OCI-LY1 (cell line): ENCODE results near the gene TMPRSS5.

Experiments
- H2AFZ ChIP-seq: fragments of 200-600 bp; sonication (generic), shearing (Covaris generic); 2 replicates; pipeline ENCODE4 v1.6.0; 2014; ENCODE audit warnings: antibody characterized with exemption, mild to moderate bottlenecking, low read length
- H3F3A ChIP-seq: fragments of 200-600 bp; sonication (generic), shearing (Covaris generic); 2 replicates; pipeline ENCODE4 v1.6.0; 2014; ENCODE audit warnings: mild to moderate bottlenecking, antibody characterized with exemption, low read length, moderate library complexity; ENCODE audit not compliant: insufficient read depth
- H3K27ac ChIP-seq: fragments of 200-600 bp; sonication (generic); 2 replicates; pipeline ENCODE4 v1.5.1; 2014; ENCODE audit warnings: low read length, mixed run types, mild to moderate bottlenecking, low read depth; ENCODE audit not compliant: poor library complexity, severe bottlenecking
- H3K27me3 ChIP-seq: fragments of 200-600 bp; sonication (generic); 2 replicates; pipeline ENCODE4 v1.6.0; 2014; ENCODE audit warnings: antibody characterized with exemption, mild to moderate bottlenecking, low read length, moderate library complexity; ENCODE audit not compliant: insufficient read depth
- H3K36me3 ChIP-seq: fragments of 200-600 bp; sonication (generic); 2 replicates; pipeline ENCODE4 v1.6.1; 2014; ENCODE audit warnings: mild to moderate bottlenecking, antibody characterized with exemption, low read length, moderate library complexity, mixed read lengths; ENCODE audit not compliant: insufficient read depth
- H3K4me1 ChIP-seq: fragments of 200-600 bp; sonication (generic); 2 replicates; pipeline ENCODE4 v1.5.1; 2014; ENCODE audit warnings: mild to moderate bottlenecking, low read length, moderate library complexity; ENCODE audit not compliant: insufficient read depth, severe bottlenecking
- H3K4me2 ChIP-seq: fragments of 200-600 bp; sonication (generic), shearing (Covaris generic); 2 replicates; pipeline ENCODE4 v1.6.1; 2014; ENCODE audit warnings: low read length
- H3K4me3 ChIP-seq: fragments of 200-600 bp; sonication (generic); 2 replicates; pipeline ENCODE4 v1.5.1; 2014; ENCODE audit warnings: low read length, low read depth, mild to moderate bottlenecking, mixed read lengths; ENCODE audit not compliant: poor library complexity, severe bottlenecking
- H3K79me2 ChIP-seq: fragments of 200-600 bp; shearing (Covaris generic); 2 replicates; pipeline ENCODE4 v1.6.1; 2016; ENCODE audit warnings: mixed run types, low read length, mixed read lengths; ENCODE audit not compliant: insufficient read depth
- H3K9ac ChIP-seq: fragments of 200-600 bp; sonication (generic), shearing (Covaris generic); 2 replicates; pipeline ENCODE4 v1.6.1; 2014; ENCODE audit warnings: mild to moderate bottlenecking, low read length, mixed read lengths
- H3K9me2 ChIP-seq: fragments of 200-600 bp; sonication (generic), shearing (Covaris generic); 2 replicates; pipeline ENCODE4 v1.6.1; 2014; ENCODE audit warnings: low read depth, mild to moderate bottlenecking, low read length, mixed read lengths
- H3K9me3 ChIP-seq: fragments of 200-600 bp; shearing (Covaris generic); 2 replicates; pipeline ENCODE4 v1.6.1; 2014; ENCODE audit warnings: low read length, mixed read lengths
- H4K20me1 ChIP-seq: fragments of 200-600 bp; sonication (generic), shearing (Covaris generic); 2 replicates; pipeline ENCODE4 v1.6.0; 2016; ENCODE audit warnings: mild to moderate bottlenecking, low read length; ENCODE audit not compliant: insufficient read depth
- EZH2 ChIP-seq: fragments of 200-600 bp; sonication (generic), shearing (Covaris generic); IDR thresholded peaks from 2 replicates; pipeline ENCODE4 v1.8.0; 2017; ENCODE audit warnings: borderline replicate concordance, mixed run types, mild to moderate bottlenecking, antibody characterized with exemption, low read length, moderate library complexity, mixed read lengths
- TF ChIP-seq, protein P1 (sequence below): fragments of 200-600 bp; sonication (generic), shearing (Covaris generic); IDR thresholded peaks from 2 replicates; pipeline ENCODE4 v1.5.1; 2017; ENCODE audit warnings: mild to moderate bottlenecking, antibody characterized with exemption, low read length, moderate library complexity, mixed read lengths

Gene TMPRSS5

DNA sequence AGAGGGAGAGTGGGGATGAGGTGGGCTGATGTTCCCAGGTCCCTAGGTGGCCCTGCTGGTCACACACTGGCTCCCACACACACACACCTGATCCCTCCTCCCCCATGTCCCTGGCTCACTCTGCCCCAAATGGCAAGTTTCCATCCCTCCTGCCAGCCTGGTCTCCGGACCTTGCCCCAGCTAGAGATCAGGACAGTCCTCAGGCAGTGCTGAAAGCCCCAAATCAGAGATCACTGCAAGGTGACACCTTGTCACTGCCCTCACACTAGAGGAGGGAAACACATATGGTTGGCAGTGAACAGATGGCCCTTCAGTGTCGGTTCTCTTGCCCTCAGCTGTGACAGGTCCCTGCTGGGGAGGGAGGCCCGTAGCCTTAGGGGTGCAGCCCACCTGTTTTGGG lies 7.6 kb downstream of the TMPRSS5 start:
- no peaks in the 10 kb centered on the region for H3K79me2 ChIP-seq
- H3K27ac ChIP-seq = no peak overlapping the region
- TF ChIP-seq, protein P1, sequence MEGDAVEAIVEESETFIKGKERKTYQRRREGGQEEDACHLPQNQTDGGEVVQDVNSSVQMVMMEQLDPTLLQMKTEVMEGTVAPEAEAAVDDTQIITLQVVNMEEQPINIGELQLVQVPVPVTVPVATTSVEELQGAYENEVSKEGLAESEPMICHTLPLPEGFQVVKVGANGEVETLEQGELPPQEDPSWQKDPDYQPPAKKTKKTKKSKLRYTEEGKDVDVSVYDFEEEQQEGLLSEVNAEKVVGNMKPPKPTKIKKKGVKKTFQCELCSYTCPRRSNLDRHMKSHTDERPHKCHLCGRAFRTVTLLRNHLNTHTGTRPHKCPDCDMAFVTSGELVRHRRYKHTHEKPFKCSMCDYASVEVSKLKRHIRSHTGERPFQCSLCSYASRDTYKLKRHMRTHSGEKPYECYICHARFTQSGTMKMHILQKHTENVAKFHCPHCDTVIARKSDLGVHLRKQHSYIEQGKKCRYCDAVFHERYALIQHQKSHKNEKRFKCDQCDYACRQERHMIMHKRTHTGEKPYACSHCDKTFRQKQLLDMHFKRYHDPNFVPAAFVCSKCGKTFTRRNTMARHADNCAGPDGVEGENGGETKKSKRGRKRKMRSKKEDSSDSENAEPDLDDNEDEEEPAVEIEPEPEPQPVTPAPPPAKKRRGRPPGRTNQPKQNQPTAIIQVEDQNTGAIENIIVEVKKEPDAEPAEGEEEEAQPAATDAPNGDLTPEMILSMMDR = no peak
- TF ChIP-seq EZH2 = no peak
- H4K20me1 ChIP-seq = no peaks in the 10 kb centered on the region
- H3K4me3 ChIP-seq = no peak overlapping the region
- H3F3A ChIP-seq = no peaks in the 10 kb centered on the region
- H3K4me1 ChIP-seq = no peaks in the 10 kb centered on the region
- no peaks in the 10 kb centered on the region for H3K9me2 ChIP-seq
- H3K4me2 ChIP-seq = no peak overlapping the region
- no peak overlapping the region for H2AFZ ChIP-seq
- no peaks in the 10 kb centered on the region for H3K36me3 ChIP-seq
- no peaks in the 10 kb centered on the region for H3K9me3 ChIP-seq
- no peak overlapping the region for H3K9ac ChIP-seq
- no peaks in the 10 kb centered on the region for H3K27me3 ChIP-seq

DNA sequence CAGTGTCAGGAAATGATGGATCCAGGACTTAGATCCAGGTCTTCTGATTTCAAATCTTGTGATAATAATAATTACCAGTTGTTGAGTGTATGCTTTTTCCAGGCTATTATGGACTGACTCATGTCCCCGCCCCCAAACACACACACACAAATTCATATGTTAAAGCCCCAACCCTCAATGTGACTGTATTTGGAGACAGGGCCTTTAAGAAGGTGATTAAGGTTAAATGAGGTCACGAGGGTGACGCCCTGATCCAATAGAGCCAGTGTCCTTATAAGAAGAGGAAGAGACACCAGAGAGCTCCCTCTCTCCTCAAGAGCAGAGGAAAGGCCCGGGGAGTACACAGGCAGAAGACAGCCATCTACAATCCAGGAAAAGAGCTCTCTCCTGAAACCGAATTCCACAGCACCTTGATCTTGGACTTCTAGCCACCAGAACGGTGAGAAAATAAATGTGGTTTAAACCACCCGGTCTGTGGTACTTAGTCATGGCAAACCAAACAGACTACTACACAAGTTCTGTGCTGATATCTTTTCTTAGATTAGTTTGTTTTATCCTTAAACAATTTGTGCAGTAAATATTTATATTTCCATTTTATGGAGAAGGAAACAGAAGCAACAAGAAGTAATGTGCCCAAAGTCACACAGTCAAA lies 8.2 kb downstream of the TMPRSS5 start:
- H4K20me1 ChIP-seq = no peaks in the 10 kb centered on the region
- no peaks in the 10 kb centered on the region for H3K79me2 ChIP-seq
- no peak overlapping the region for H3K9ac ChIP-seq
- no peaks in the 10 kb centered on the region for H3F3A ChIP-seq
- H2AFZ ChIP-seq = no peak overlapping the region
- H3K9me3 ChIP-seq = no peaks in the 10 kb centered on the region
- no peaks in the 10 kb centered on the region for H3K9me2 ChIP-seq
- no peaks in the 10 kb centered on the region for H3K36me3 ChIP-seq
- no peak overlapping the region for H3K4me3 ChIP-seq
- no peak overlapping the region for H3K27ac ChIP-seq
- H3K27me3 ChIP-seq = no peaks in the 10 kb centered on the region
- TF ChIP-seq, protein P1 = no peak
- H3K4me2 ChIP-seq = no peak overlapping the region
- no peaks in the 10 kb centered on the region for H3K4me1 ChIP-seq

DNA sequence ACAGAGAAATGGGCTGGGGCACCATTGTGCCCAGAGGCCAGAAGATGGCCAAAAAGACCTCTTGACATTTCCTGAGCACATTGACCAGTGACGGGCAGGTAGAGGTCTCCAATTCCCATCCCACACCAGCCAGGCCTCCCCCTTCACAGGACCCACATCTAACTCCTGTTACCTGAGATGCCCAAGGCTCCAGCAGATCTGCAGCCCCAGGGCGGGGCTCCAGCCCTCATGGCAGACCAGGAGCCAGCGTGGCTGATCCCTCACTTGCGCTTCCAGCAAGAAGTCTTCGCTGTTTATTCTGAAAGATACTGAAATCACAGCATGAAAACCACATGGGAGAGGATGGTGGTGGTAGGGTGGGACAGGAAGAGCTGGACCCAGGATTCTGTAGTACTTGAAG lies 9.0 kb downstream of the TMPRSS5 start:
- Histone ChIP-seq H3K27me3 (no peaks in the 10 kb centered on the region), H3K9me2 (no peaks in the 10 kb centered on the region), H2AFZ (no peak overlapping the region), H3K9me3 (no peaks in the 10 kb centered on the region), H3K9ac (no peak overlapping the region), H3K27ac (no peak overlapping the region), H3K4me3 (no peak overlapping the region), H3F3A (no peaks in the 10 kb centered on the region), H3K4me2 (no peak overlapping the region), H3K79me2 (no peaks in the 10 kb centered on the region), H3K36me3 (no peaks in the 10 kb centered on the region), H3K4me1 (no peaks in the 10 kb centered on the region), H4K20me1 (no peaks in the 10 kb centered on the region)
- TF ChIP-seq EZH2 = no peak
- TF ChIP-seq, protein P1 = no peak
